Non-pigmented ciliary epithelial cell (primary cell): ENCODE results near the gene TXNDC11.
"Not testable (repeated sequence)": the region's sequence is repeated elsewhere in the genome, so short reads cannot be mapped to it uniquely, and the experiment has no call there.

Source experiments
- DNase-seq: peaks from one replicate; pipeline ENCODE4 v3.0.0-alpha.2; 2010; ENCODE audit warnings: low read depth

TXNDC11 gene, protein sequence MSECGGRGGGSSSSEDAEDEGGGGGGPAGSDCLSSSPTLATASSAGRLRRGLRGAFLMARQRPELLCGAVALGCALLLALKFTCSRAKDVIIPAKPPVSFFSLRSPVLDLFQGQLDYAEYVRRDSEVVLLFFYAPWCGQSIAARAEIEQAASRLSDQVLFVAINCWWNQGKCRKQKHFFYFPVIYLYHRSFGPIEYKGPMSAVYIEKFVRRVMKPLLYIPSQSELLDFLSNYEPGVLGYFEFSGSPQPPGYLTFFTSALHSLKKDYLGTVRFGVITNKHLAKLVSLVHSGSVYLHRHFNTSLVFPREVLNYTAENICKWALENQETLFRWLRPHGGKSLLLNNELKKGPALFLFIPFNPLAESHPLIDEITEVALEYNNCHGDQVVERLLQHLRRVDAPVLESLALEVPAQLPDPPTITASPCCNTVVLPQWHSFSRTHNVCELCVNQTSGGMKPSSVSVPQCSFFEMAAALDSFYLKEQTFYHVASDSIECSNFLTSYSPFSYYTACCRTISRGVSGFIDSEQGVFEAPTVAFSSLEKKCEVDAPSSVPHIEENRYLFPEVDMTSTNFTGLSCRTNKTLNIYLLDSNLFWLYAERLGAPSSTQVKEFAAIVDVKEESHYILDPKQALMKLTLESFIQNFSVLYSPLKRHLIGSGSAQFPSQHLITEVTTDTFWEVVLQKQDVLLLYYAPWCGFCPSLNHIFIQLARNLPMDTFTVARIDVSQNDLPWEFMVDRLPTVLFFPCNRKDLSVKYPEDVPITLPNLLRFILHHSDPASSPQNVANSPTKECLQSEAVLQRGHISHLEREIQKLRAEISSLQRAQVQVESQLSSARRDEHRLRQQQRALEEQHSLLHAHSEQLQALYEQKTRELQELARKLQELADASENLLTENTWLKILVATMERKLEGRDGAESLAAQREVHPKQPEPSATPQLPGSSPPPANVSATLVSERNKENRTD

DNA sequence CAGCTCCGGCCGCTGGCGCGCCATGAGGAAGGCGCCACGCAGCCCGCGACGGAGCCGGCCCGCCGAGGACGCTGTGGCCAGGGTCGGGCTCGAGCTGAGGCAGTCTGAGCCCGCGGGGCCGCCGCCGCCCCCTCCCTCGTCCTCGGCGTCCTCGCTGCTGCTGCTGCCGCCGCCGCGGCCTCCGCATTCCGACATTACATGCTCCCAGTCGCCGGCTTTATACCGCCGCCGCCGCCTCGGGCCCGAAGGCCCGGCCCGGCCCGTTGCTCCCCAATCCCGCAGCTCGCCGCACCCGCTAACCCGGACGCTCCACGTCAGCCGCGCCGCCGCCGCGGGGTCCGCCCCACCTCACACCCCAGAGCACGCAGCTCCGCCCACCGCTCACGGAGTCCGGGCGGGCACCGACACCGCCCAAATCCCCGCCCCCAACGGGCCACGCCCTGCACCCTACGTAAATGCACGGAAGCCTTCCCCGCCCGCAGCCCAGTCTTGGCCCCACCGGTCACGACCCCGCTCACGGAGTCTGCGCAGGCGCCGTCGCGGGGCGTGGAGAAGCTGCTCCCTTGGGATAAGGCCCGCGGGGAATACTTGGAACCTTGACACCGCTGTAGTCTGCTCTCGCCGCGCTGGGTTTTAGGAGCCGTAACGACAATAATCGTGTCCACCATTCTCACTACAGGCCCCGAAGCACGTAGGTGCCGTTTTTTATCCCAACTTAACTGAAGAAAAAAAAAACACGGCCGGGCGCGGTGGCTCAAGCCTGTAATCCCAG is at the start of gene TXNDC11:
TXNDC11 (minus strand) TSS at position 322 of the 772 bp plus-strand sequence; CDS start at position 195, 127 bp downstream.
- DNase-seq = peak; percentile 88

GRCh38 chr16:11791144-11791828 is 48.6 kb upstream of the TXNDC11 start:
- DNase-seq = no peak

- DNase-seq = no peak
Measured at GRCh38 chr16:11788914-11789313, 46.3 kb upstream of the TXNDC11 start.

DNA sequence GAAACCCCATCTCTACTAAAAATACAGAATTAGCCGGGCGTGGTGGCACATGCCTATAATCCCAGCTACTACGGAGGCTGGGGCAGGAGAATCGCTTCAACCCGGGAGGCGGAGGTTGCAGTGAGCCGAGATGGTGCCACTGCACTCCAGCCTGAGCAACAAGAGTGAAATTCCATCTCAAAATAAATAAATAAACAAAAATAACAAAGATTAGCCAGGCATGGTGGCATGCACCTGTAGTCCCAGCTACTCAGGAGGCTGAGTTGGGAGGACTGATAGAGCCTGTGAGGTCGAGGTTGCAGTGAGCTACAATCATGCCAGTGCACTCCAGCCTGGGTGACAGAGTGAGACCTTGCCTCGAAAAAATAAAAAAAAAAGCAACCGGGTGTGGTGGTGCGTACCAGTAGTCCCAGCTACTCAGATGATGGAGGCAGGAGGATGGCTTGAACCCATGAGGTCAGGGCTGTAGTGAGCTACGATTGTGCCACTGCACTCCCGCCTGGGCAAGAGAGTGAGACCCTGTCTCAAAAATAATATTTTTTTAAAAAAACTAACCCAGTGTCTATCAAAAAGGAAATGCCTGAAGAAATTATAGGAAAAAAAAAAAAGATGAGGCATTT is 42.4 kb upstream of the TXNDC11 start:
- not testable (repeated sequence) for DNase-seq

DNA sequence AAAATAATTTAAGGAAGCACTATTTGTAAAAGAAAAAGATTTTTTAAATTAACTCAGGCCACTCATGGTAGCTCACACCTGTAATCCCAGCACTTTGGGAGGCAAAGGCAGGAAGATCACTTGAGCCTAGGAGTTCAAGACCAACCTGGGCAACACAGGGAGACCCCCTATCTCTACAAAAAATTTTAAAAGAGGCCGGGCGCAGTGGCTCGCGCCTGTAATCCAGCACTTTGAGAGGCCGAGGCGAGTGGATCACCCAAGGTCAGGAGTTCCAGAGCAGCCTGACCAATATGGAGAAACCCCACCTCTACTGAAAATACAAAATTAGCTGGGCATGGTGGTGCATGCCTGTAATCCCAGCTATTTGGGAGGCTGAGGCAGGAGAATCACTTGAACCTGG is 41.7 kb upstream of the TXNDC11 start:
- not testable (repeated sequence) for DNase-seq

GRCh38 chr16:11784038-11784369 is 41.3 kb upstream of the TXNDC11 start:
- no peak for DNase-seq

DNA sequence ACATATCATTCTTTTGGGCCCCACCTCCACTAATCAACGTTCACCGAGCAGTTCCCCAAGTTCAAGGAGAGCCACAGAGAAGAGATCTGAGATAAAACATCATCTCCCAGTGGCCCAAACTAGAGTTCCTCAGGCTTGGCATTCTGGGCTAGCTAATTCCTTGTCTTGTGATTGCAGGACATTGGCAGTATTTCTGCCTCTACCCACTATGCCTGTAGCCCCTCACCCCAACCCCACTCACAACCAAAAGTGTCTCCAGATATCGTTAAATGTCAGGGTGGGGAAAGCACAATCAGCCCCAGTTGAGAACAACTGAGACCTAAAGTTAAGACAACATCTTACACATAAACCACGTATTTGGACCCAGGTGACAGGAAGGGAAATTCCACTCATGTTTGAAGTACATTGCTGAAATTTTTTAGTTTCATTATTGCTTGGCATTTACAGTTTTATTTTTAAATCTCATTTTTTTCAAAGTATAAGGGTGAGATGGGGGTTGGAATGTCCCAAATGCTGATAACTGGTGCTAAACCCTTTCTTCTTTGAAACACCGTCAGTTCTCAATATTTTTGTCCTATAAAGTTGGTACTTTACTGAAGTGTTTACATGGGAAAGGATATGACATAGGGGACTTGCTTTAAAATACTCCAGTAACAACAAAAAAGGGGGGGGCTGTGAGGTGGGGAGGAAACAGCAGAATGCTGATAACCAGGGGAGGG is 40.8 kb upstream of the TXNDC11 start:
- no peak for DNase-seq

GRCh38 chr16:11781773-11782172 is 39.1 kb upstream of the TXNDC11 start:
- no peak for DNase-seq

- DNase-seq = no peak
Measured at GRCh38 chr16:11780991-11781680, 38.5 kb upstream of the TXNDC11 start.

- DNase-seq = no peak
Measured at GRCh38 chr16:11779074-11779473, 36.4 kb upstream of the TXNDC11 start.

GRCh38 chr16:11774065-11774626 is 31.5 kb upstream of the TXNDC11 start:
- DNase-seq = no peak

DNA sequence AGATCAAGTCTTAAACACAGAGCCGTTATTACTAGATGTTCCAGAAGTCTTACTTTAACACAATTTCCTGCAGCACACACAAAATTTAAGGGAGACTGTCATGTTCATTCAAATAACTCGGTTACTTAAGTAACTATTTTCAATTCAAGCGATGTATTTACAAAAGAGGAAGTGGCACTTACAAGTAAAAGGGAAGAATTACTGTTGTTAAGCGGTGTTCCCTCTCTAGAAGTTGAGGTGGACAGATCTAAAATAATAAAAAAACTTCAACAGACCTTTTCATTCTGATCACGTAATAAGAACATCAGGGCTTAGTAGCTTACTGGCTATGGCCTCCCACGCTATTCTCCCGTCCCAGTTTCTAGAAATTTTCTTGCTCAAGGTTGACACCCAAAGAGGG is 26.2 kb upstream of the TXNDC11 start:
- DNase-seq = no peak

- DNase-seq = no peak
Measured at GRCh38 chr16:11762431-11762830, 19.8 kb upstream of the TXNDC11 start.

DNA sequence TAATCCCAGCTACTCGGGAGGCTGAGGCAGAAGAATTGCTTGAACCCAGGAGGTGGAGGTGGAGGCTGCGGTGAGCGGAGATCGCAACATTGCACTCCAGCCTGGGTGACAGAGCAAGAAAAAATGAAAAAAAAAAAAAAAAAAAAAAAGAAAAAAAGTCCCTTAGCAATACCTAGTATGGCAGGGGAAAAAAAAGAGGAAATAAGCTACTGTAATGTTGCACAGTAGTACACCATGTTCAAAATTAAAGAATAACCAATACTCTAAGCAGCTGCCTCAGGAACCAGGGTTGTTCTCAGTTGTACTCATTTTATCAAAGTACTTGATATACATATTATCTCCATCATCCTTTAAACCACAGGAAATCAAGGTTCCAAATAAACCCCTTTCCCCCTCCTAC is 17.3 kb upstream of the TXNDC11 start:
- no peak for DNase-seq

DNA sequence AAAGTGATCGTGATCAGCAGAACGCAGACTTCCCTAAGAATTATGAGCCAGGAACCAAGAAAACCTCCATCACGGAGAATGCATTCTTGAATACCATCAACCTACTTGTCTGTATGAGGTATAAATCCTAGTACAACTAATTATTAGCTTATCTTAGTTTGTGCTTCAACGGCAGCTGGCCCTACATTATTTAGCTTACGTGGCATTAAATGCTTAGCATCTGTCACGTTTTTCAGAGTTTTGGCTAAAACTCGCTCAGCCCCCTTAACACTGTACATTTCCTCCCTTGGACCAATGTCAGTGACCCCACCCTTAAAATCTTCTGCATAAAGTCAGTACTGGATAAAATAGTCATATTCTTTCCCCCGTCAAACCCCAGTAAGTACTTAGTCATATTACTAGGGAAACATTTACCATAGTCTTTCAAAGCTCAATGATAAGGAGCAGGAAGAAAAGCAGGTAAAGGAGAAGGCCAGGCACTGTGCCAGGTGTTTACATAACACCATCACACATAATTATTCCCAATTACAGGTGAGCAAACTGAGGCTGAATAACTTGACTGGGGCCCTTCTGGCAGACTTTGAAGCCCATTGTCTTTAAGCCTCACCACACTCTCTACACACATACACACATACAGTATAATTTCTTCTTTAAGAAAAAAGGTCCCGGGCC is 16.6 kb upstream of the TXNDC11 start:
- DNase-seq = no peak

- peak; percentile 65 for DNase-seq
Measured at GRCh38 chr16:11757671-11758545, 15.3 kb upstream of the TXNDC11 start.

DNA sequence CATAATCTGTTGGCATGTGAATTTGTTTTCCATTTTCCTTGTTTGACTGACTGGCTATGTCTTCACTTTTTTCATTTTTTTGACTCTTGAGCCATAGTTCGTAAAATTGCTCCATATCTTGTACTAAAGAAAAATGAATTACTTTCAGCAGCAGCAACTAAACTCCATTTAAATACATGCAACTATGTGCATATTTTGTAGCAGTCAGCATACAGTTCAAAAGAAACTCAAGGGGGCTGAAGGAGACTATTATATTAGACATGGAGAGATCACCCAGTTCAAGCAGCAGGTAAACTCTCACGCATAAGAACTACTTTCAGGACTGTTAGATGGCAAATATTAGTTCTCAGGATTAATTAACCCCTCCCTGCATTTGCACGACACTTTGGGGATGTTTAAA is 13.6 kb upstream of the TXNDC11 start:
- no peak for DNase-seq
